Anterior cingulate cortex (tissue), 58 donors: ENCODE data around the gene MB21D2.
A peak's percentile ranks its signal among the peaks of the same experiment; 100 is the strongest.

Experiments used
- DNase-seq, 58 donors: peaks; one replicate each; lab custom pipeline; 2025; lab: John Stamatoyannopoulos, UW

MB21D2 gene

GRCh38 chr3:192896208-192896607 lies 21.4 kb downstream of the MB21D2 start:
- DNase-seq = no peak

- no peak for DNase-seq
Observed at GRCh38 chr3:192894676-192895075, 23.0 kb downstream of the MB21D2 start.

GRCh38 chr3:192892981-192893700 lies 24.5 kb downstream of the MB21D2 start:
- peak in 9 of 58 donors; percentile 2 to 34 (median 12) for DNase-seq

GRCh38 chr3:192890347-192891335 lies 27.0 kb downstream of the MB21D2 start:
- DNase-seq = no peak

- DNase-seq = no peak
Observed at GRCh38 chr3:192889679-192890078, 28.0 kb downstream of the MB21D2 start.

- no peak for DNase-seq
Observed at GRCh38 chr3:192888190-192888589, 29.5 kb downstream of the MB21D2 start.

- no peak for DNase-seq
Observed at GRCh38 chr3:192887701-192888100, 30.0 kb downstream of the MB21D2 start.

- no peak for DNase-seq
Observed at GRCh38 chr3:192887047-192887446, 30.6 kb downstream of the MB21D2 start.

- no peak for DNase-seq
Observed at GRCh38 chr3:192884777-192885773, 32.6 kb downstream of the MB21D2 start.

- DNase-seq = no peak
Observed at GRCh38 chr3:192883512-192883911, 34.1 kb downstream of the MB21D2 start.

- DNase-seq = no peak
Observed at GRCh38 chr3:192881159-192881786, 36.4 kb downstream of the MB21D2 start.

- DNase-seq = no peak
Observed at GRCh38 chr3:192880313-192880712, 37.3 kb downstream of the MB21D2 start.

GRCh38 chr3:192879346-192880031 lies 38.2 kb downstream of the MB21D2 start:
- no peak for DNase-seq

GRCh38 chr3:192875971-192876565 lies 41.6 kb downstream of the MB21D2 start:
- DNase-seq = no peak

GRCh38 chr3:192870822-192871221 lies 46.8 kb downstream of the MB21D2 start:
- no peak for DNase-seq

GRCh38 chr3:192869131-192870031 lies 48.3 kb downstream of the MB21D2 start:
- DNase-seq = peak in 3 of 58 donors; percentile 9 to 31 (median 11)

GRCh38 chr3:192867645-192868044 lies 50.0 kb downstream of the MB21D2 start:
- DNase-seq = no peak

GRCh38 chr3:192866804-192867203 lies 50.9 kb downstream of the MB21D2 start:
- DNase-seq = no peak
